WTC11 (cell line): ENCODE results near the gene INO80B. TPM values are rescaled to one million over a fixed set of nuclear protein-coding genes. Genes with fewer than 3 reads are reported as not detected.

Experiments
- ATAC-seq: fragments of 200-7000 bp; cut with Tn5 transposase; 2 replicates; pipeline ENCODE4 v1.10.0; 2021; ENCODE audit warnings: mild to moderate bottlenecking, moderate library complexity
- CTCF ChIA-PET: fragments of 300-600 bp; sonication (Branson Sonifier 250); formaldehyde crosslinking; loops from one replicate; lab custom pipeline; 2021; ENCODE audit warnings: antibody characterized with exemption; lab: Charles Lee
- POLR2A ChIA-PET: fragments of 350-600 bp; sonication (Branson Sonifier 250); formaldehyde crosslinking; loops from one replicate; lab custom pipeline; 2021; ENCODE audit warnings: antibody characterized with exemption; lab: Charles Lee
- DNase-seq: peaks from one replicate; pipeline ENCODE4 v3.0.0; 2021; ENCODE audit warnings: low spot score
- H3K27ac Mint-ChIP-seq: 2 replicates; pipeline ENCODE4 v1.8.0; 2021; ENCODE audit warnings: mixed read lengths
- H3K27me3 Mint-ChIP-seq: 2 replicates; pipeline ENCODE4 v1.8.0; 2021; ENCODE audit warnings: low read depth, mild to moderate bottlenecking, moderate library complexity, mixed read lengths
- H3K36me3 Mint-ChIP-seq: 2 replicates; pipeline ENCODE4 v1.8.0; 2021; ENCODE audit warnings: mixed read lengths
- H3K4me1 Mint-ChIP-seq: 2 replicates; pipeline ENCODE4 v1.8.0; 2022; ENCODE audit warnings: mixed read lengths
- H3K4me3 Mint-ChIP-seq: 2 replicates; pipeline ENCODE4 v1.8.0; 2021; ENCODE audit warnings: mild to moderate bottlenecking, moderate library complexity, mixed read lengths
- H3K9me3 Mint-ChIP-seq: 2 replicates; pipeline ENCODE4 v1.8.0; 2021; ENCODE audit warnings: mixed read lengths
- AR ChIP-seq: fragments of 250-450 bp; sonication (Bioruptor Pico); IDR thresholded peaks from 2 replicates; pipeline ENCODE4 v1.9.0; 2021; ENCODE audit warnings: mild to moderate bottlenecking
- E2F4 ChIP-seq: sonication (generic); formaldehyde crosslinking; IDR thresholded peaks from 2 replicates; pipeline ENCODE4 v1.8.1; 2022; ENCODE audit warnings: low read depth, mild to moderate bottlenecking, moderate library complexity, missing genetic modification reagents, borderline replicate concordance
- FOXJ3 ChIP-seq: sonication (generic); formaldehyde crosslinking; IDR thresholded peaks from 2 replicates; pipeline ENCODE4 v1.9.0; 2021; ENCODE audit warnings: missing genetic modification reagents, mild to moderate bottlenecking, borderline replicate concordance
- GABPB1 ChIP-seq: sonication (generic); formaldehyde crosslinking; IDR thresholded peaks from 2 replicates; pipeline ENCODE4 v1.8.1; 2023; ENCODE audit warnings: mild to moderate bottlenecking, missing genetic modification reagents
- GRHL2 ChIP-seq: fragments of 250-450 bp; sonication (Bioruptor Pico); IDR thresholded peaks from 2 replicates; pipeline ENCODE4 v1.8.0; 2022; ENCODE audit warnings: mild to moderate bottlenecking, moderate library complexity; ENCODE audit not compliant: insufficient replicate concordance, severe bottlenecking
- GTF2I ChIP-seq: fragments of 250-450 bp; sonication (Bioruptor Pico); conservative IDR thresholded peaks from 2 replicates; pipeline ENCODE4 v1.4.0; 2021; ENCODE audit warnings: mild to moderate bottlenecking
- HMGA2 ChIP-seq: fragments of 250-450 bp; sonication (Bioruptor Pico); IDR thresholded peaks from 2 replicates; pipeline ENCODE4 v1.4.0; 2021; ENCODE audit warnings: mild to moderate bottlenecking, moderate library complexity
- KAT7 ChIP-seq: sonication (generic); formaldehyde crosslinking; IDR thresholded peaks from 2 replicates; pipeline ENCODE4 v1.8.1; 2023; ENCODE audit warnings: missing genetic modification reagents, mild to moderate bottlenecking, borderline replicate concordance
- NFYB ChIP-seq: sonication (generic); formaldehyde crosslinking; conservative IDR thresholded peaks from 2 replicates; pipeline ENCODE4 v1.8.0; 2022; ENCODE audit warnings: low read depth, missing genetic modification reagents
- SMAD3 ChIP-seq: sonication (generic); formaldehyde crosslinking; IDR thresholded peaks from 2 replicates; pipeline ENCODE4 v1.8.0; 2022; ENCODE audit warnings: missing genetic modification reagents, mild to moderate bottlenecking, borderline replicate concordance
- TEAD1 ChIP-seq: sonication (generic); formaldehyde crosslinking; IDR thresholded peaks from 2 replicates; pipeline ENCODE4 v1.8.0; 2022; ENCODE audit warnings: mild to moderate bottlenecking, missing genetic modification reagents
- TP53 ChIP-seq: sonication (generic); formaldehyde crosslinking; IDR thresholded peaks from 2 replicates; pipeline ENCODE4 v1.8.1; 2023; ENCODE audit warnings: mild to moderate bottlenecking, missing genetic modification reagents
- USF1 ChIP-seq: sonication (generic); formaldehyde crosslinking; IDR thresholded peaks from 2 replicates; pipeline ENCODE4 v1.8.0; 2022; ENCODE audit warnings: mild to moderate bottlenecking, missing genetic modification reagents
- ZNF138 ChIP-seq: sonication (generic); formaldehyde crosslinking; conservative IDR thresholded peaks from 2 replicates; pipeline ENCODE4 v1.8.1; 2022; ENCODE audit warnings: mild to moderate bottlenecking, moderate library complexity, missing genetic modification reagents
- ZNF219 ChIP-seq: sonication (generic); formaldehyde crosslinking; IDR thresholded peaks from 2 replicates; pipeline ENCODE4 v1.8.0; 2023; ENCODE audit warnings: missing genetic modification reagents, mild to moderate bottlenecking, borderline replicate concordance
- ZNF416 ChIP-seq: fragments of 250-450 bp; sonication (Bioruptor Pico); IDR thresholded peaks from 2 replicates; pipeline ENCODE4 v1.9.0; 2021; ENCODE audit warnings: mild to moderate bottlenecking, inconsistent platforms
- total RNA-seq: library from RNA; stranded (reverse); gene quantifications from 3 replicates; pipeline ENCODE4 v1.2.3, GENCODE V29; 2021

The INO80B gene
- total RNA-seq, 1 experiment from 2014 or later = 20.2 TPM

- Mint-ChIP-seq H3K9me3 (no peaks in the 10 kb centered on the region), H3K27me3 (peaks cover 48% of the 10 kb centered on the region), H3K4me3 (peak overlapping the region; percentile 99), H3K36me3 (peaks cover 34% of the 10 kb centered on the region), H3K27ac (no peak overlapping the region), H3K4me1 (peaks cover 14% of the 10 kb centered on the region)
- POLR2A ChIA-PET = interaction anchor here (0.7 kb wide), 1 partner anchor 35 kb away, joined by 4 read pairs; the partner anchor contains the start of gene WBP1
- CTCF ChIA-PET = no interaction called here
- ATAC-seq = no peak
- TF ChIP-seq ZNF416 (CRISPR knock-in tag) = 0 out of 2 replicates have a peak, but pooled peaks have one; percentile 9
- no peak for TF ChIP-seq USF1 (CRISPR knock-in tag)
- DNase-seq = no peak
Measured at GRCh38 chr2:74423231-74424095, 31.4 kb upstream of the INO80B start.

- Mint-ChIP-seq H3K9me3 (no peaks in the 10 kb centered on the region), H3K27me3 (peaks cover 40% of the 10 kb centered on the region), H3K4me1 (peaks cover 14% of the 10 kb centered on the region), H3K27ac (peak overlapping the region; percentile 42), H3K4me3 (no peak overlapping the region), H3K36me3 (peaks cover 43% of the 10 kb centered on the region)
- ATAC-seq = no peak
- ChIA-PET CTCF (interaction anchor here (0.6 to 0.9 kb wide), 3 partner anchors 10 to 90 kb away, joined by 3 to 4 read pairs (median 4); no protein-coding TSS in a partner anchor), POLR2A (no interaction called here)
- no peak for DNase-seq
- TF ChIP-seq TEAD1 (CRISPR knock-in tag) (0 out of 2 replicates have a peak, but pooled peaks have one; percentile 47), ZNF138 (CRISPR knock-in tag) (0 out of 2 replicates have a peak, but pooled peaks have one; percentile 19), NFYB (CRISPR knock-in tag) (no peak), GRHL2 (CRISPR knock-in tag) (no peak), SMAD3 (CRISPR knock-in tag) (no peak), AR (CRISPR knock-in tag) (no peak), FOXJ3 (CRISPR knock-in tag) (no peak), KAT7 (CRISPR knock-in tag) (no peak), HMGA2 (no peak), E2F4 (CRISPR knock-in tag) (no peak), GABPB1 (CRISPR knock-in tag) (no peak), GTF2I (no peak), ZNF219 (CRISPR knock-in tag) (no peak), TP53 (CRISPR knock-in tag) (0 out of 2 replicates have a peak, but pooled peaks have one; percentile 28)
Measured at GRCh38 chr2:74424139-74424992, 30.5 kb upstream of the INO80B start.
